Activated T-helper 1 cell treated with Interleukin-2 at 50 U/mL for 16 hours (primary cell): Measurements from ENCODE around the gene SH3BGRL2.
"Not testable (repeated sequence)": the region's sequence is repeated elsewhere in the genome, so short reads cannot be mapped to it uniquely, and the experiment has no call there.

Source experiments
- DNase-seq: peaks from one replicate; pipeline ENCODE4 v3.0.0-alpha.2; 2020; ENCODE audit warnings: low read depth

SH3BGRL2 gene

DNA sequence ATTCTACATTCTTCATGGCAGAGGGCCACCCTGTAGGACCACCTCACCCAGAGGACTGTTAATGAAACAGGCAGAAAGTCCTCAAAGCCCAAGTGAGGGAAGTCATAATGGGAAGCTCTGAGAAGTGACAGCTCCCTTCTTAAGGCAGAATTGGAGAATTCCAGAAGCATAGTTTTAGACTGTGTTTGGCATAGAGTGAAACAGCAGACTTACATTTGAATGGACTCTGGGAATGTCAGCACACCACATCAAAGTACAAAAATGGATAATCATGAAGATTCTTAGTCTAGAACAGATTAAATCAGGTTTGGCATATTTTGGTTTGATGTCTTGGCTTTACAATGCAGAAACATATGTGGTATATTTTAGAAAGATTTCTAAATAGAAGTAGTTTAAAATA, 17.9 kb downstream of the SH3BGRL2 start:
- DNase-seq: no peak

DNA sequence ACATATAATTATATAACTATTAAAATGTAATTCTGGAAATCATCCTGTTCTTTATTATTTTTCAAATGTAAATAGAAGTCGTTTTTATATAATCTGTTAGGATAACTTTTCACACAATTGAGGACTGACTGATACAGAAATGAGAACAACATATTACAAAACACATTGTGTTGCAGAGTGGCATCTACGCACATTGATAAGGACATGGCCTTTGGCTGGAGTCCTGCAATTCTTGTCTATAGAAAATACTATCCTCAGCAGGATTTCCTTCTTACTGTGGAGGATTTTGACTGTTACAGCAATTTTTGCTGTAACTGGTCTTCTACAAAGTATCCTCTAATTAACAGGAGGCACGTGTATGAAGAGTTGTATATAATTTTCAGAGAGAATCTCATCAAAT, 19.8 kb downstream of the SH3BGRL2 start:
- no peak for DNase-seq

DNA sequence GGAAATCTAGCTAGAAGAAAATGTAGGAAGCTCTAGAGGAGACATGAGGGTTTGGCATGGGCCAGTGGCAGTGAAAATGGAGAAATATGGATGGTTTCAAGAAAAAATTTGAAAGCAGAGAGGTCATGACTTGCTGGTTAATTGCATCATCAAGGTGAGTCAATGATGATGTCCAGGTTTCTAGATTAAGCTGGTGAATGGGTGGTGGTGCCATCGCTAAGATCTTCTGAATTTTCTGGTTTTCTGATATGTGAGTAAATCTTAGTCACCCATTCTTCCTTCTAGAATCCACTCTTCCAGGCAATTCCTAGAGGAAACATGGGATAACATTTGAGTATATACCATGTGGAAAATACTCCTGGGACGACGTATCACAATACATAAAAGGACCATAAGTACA, 25.0 kb downstream of the SH3BGRL2 start:
- no peak for DNase-seq

DNA sequence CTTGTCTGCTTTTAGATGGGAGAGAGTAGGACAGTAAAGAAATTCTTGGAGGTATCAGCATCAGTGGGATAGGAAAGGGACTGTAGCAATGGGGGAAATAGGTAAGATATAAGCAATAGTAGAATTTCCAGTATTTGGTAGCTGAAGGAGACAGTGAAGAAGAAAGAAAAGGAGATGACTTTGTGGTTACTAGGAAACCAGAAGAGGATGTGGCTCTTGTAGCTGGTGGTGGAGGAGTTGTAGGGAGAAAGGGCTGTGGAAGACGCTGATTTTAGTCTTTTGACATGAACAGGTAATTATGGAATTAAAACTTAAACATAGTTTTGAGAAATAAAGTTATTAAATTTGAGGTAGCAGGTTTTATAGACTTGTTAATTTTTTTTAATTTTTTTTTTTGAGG, 26.1 kb downstream of the SH3BGRL2 start:
- no peak for DNase-seq

DNA sequence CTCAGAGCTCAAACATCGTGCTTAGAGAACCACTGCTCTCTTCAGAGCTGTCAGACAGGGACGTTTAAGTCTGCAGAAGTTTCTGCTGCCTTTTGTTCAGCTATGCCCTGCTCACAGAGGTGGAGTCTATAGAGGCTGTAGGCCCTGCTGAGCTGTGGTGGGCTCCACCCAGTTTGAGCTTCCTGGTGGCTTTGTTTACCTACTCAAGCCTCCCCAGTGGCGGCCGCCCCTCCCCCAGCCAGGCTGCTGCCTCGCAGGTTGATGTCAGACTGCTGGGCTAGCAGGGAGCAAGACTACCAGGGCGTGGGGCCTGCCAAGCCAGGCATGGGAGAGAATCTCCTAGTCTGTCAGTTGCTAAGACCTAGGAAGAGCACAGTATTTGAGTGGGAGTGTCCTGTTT, 32.5 kb downstream of the SH3BGRL2 start:
- peak; percentile 2 for DNase-seq

DNA sequence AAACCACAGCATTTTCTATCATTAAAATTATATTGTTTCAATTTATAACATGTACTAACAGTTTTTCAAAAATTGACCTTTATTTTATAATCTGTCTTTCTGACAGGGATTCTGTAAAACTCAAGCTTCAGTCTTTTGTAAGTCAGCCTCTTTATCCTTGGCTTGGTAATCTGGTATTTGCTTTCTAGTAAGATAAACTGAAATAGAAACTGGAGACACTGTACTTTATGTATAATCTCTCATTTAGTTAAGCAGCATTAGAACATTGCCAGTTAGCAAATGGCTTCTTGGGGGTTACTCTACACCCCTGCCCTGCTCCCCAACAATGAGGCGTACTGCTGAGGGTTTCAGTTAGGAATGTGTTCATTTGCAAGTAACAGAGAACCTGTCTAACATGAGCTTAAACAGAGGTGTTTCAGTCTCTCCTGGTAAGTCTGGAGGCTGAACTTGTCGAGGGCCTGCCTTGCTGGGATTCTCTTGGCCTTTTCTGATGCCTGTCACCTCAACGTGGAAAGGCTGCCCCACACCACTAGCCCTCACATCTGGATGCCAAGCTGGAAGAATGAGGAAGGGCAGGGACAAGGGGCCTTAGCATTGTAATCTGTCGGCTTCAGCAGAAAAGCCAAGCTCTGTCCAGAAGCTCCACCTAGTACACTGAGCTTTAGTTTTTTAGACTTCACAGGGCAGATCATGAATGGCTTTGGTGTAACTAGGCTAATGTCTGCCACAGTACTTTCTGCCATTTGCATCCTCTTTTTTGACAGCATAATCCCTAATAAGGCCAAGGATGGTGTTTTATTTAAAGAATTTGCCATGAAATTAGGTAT, 34.8 kb downstream of the SH3BGRL2 start:
- no peak for DNase-seq

DNA sequence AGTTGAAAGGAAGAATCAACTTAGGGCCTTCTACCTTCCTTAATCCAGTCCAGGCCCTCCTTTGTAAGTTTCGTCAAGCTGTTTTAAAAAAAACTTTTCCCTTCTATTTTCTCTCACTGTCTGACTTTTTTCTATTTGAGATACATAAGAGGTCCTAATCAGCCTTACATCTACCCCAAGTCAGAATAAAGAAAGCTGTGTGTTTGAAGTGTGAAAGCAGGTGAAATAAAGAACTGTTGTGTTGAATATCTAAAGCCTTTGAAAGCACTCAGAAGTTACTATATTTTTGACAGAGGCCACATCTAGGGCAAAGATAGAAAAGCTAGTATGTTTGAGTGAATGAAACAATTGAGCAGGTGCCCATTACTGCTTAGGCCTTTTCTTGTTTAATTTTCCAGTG, 35.5 kb downstream of the SH3BGRL2 start:
- no peak for DNase-seq

DNA sequence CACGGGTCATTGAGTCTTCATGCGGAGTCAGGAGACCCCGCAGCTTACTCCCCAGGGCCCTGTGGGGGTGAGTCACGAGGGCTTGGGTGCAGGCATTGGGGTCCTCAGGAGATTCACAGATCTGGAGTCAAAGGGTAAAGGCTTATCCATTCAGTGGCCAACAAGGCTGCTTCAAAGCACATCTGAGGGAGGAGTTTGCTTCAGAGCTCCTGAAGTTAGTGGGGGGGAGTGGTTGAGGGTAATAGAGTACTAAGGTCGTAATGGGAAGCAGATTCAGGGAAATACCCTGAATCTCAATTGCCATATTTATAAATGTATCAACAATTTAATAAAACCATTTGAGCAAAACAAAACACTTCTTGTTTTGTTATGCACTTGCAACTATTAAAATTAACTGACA, 37.3 kb downstream of the SH3BGRL2 start:
- no peak for DNase-seq

DNA sequence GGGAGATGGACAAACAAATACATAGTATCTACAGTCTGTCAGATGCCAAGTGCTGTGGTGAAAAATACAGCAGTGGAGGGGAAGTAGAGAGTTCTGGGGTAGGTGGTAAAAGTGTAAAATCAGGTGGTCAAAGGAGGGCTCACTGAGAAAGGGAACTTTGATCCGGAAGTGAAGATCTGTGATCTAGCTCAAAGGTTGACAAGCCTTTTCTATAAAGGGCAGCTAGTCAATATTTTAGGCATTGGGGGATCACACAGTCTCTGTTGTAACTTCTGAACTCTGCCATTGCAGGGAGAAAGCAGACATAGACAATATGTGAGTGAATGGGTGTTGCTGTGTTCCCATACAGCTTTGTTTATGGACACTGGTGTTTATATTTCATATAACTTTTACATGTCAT, 38.6 kb downstream of the SH3BGRL2 start:
- no peak for DNase-seq

DNA sequence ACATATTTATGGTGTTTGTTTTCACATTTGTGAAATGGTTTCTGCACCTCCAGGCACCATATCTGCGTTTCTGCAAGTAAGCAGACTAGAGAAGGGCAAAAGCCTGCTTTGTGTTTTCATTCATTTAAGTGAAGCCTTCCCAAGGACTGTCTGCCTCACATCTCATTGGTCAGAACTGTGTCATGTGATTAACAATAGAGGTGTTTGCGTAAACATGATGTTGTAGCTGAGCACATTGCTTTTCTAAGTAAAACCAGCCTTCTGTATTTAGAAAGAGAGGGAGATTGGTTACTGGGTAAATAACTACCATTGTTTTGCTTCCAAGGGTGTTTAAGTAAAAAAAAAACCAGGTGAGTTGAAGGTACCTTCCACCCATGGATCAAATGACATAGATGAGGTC, 39.7 kb downstream of the SH3BGRL2 start:
- DNase-seq: no peak

DNA sequence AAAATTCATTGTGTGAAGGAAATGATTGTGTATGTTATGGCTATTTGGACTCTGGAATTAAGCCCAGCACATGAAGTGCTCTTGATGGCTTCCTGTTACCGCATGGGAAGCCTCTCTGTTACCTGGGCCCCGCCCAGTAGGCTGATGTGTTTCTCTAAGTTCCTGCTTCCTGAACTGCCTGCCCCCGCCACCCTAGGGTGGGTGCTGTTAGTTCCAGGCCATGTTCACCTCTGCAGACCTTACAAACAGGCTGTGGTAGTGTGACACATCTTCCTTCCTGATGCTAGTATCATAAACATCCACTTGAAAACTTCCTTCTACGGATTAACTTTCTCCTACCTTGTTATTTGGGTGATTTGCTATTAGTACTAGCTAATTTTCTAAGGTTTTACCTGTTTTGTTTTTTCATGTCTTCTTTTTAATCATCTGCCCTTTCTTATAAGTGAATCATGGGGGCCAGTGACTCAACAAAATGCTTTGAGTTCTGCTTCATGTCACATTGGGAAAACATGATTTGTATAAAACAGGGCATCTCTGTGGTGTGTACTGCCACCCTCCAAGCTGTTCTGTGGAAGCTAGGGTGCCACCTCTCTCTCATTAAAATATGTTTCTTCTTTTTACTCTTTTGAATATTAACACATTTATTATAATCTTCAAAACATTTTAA, 40.6 kb downstream of the SH3BGRL2 start:
- peak; percentile 38 for DNase-seq

DNA sequence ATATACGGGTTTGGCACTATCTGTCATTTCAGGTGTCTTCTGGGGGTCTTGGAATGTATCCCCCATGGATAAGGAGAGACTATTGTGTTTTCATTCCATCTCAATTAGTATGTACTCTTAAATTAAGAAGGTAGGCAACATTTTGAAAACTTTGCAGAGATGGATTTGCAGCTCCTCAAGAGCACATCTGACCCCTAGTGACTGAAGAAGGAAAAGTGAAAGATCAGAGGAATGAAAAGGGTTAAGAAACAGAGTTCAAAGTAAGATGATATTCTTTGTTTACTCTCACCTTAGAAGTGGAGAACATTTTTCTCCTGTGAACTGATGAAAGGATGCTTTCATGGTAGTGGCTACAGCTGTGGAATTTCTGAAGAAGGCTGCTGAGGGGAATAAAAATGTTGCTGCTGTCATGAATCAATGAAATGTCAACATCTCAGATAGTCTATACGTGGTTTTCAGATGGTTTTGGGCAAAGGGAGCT, 41.5 kb downstream of the SH3BGRL2 start:
- no peak for DNase-seq

DNA sequence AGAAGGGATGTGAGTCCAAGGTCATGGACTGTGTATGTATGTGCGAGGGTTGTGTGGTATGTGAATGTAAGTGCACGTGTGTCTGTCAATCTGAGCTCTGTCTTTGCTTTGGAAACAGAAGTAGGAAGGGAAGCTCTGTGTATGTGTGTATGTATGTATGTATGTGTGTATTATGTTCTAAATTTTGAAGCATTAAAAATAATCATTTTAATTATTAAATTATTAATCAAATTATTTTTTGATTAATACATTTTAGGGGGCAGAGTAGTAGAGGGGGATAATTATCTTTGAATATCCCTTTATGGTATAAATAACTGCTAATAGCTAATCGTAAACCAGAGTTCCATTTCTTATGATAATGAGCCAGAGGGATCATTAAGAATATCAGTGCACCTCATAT, 42.8 kb downstream of the SH3BGRL2 start:
- DNase-seq: no peak

DNA sequence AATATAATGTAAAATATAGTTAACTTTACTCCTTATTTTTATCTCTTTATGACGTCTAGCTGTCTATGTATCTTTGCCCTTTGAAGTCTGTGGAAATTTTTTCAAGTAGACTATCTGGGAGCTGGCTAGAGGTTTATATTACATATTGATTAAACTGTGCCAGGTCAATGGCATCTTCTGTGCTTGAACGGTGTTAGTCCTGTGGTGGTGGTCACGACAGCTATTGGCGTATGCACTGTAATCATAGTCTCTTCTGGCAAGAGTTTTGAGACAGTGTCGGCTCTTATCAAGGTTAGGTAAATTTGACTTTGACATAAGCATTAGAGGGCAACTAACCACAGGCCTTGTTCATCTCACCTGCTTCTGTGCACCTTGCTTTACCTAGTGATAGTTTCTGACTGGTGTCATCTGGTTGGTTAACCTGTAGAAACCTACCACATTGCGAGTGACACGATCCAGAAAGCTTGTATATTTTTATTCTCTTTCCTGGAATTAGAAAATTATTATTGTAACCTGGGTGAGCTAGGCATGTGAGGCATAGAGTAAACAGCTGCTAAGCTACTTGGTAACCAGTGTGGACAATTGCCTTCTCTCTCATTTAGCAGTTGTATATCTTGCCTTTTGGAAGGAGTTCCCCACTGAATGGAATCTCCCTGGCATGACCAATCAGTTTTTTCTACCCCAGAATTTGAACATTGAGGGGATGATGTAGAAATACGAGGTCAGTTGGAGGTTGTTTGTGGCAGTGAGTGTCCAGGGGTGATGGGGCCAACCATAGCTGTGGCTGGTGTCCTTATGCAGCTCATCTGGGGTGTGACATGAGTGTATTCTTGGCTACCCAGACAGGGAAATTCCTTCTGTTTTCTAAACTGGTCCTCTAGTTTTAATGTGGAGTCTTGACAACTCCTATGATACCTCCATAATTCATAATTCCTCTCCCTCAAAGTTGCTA, 45.9 kb downstream of the SH3BGRL2 start:
- DNase-seq: no peak

DNA sequence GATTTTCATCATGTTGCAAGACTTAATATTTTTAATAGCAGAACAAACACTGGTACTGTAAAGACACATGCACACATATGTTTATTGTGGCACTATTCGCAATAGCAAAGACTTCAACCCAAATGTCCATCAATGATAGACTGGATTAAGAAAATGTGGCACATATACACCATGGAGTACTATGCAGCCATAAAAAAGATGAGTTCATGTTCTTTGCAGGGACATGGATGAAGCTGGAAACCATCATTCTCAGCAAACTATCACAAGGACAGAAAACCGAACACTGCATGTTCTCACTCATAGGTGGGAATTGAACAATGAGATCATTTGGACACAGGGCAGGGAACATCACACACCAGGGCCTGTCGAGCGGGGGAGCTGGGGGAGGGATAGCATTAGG, 51.6 kb downstream of the SH3BGRL2 start:
- not testable (repeated sequence) for DNase-seq

DNA sequence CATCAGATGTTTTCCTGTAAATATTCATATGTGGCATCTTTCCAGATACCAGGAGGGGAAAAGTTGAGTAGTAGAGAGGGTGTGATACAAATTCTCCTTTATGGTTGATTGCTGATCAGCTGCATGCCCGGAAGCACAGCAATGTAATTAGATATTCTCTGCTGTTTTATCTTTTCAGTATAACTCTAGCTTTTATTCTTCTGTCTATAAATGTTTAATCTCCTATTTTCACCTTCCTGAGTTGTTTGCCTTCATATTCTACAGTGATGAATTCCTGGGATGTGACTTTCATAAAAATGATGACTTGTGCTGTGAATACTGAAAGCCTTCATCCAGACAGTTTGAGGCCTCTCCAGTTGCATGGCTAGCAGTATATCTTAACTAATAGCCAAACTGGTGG, 53.7 kb downstream of the SH3BGRL2 start:
- no peak for DNase-seq

DNA sequence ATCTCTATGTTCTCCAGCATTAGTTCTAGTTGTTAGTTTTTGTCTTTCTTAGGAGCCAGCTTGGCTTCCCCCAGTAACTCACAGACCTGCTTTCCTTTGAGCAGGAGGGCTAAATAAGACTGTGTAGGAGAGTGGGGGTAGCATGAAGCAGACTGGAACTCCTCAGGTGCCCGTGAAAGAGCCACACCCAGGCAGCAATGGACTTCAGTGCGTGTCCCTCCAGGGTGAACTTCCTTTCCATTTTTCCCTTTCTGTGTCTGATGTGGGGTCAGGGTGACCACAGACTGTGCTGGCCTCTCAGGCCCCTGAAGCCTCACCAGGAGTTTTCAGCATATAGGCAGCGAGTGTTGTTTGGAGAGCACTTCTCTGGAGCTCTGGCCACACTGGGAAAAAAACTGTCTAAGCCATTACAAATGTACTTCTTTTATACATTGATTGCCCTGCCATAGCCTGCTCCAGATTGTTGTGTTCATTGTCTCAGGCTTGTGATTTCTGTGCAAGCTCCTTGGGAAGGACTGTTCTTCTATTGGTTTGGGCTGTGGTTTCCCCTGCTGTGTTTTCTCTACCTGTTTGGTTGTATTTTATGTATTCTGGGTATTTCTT, 55.7 kb downstream of the SH3BGRL2 start:
- DNase-seq: no peak

DNA sequence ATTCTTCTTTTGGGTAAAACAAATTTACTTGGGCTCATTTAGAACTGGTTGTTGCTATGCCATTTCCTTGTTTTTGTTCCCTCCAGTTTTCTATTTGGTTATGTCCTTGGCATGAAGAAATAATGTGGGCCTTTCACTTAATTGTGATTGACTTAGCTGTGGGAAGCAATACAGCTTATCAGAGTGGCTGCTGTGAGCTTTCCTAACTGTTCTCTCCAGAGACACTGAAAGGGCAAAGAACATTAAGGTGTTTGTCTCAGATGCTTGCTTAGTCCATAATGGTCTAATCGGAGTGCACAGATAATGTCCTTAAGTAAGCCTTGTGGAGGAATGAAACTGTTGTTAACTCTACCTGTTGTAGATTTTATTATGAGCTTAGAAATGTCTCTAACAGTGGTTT, 56.6 kb downstream of the SH3BGRL2 start:
- no peak for DNase-seq

DNA sequence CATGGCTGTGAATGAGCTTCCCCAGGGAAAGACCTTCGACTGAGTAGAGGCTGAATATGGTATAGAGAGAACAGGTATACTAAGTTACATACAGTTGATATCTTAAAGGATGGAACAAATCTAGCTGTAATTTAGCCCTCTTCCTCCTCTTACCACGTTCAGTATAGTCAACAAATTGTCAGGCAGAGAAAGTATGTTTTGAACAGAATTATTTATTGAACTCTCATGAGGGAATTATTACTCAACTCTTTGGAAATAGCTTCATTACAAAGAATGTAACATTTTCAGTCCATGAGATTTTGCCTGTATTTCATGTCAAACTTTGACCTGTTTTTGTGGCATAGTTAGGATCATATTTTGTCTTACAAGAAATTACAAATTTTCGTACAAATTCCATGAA, 63.0 kb downstream of the SH3BGRL2 start:
- DNase-seq: no peak

DNA sequence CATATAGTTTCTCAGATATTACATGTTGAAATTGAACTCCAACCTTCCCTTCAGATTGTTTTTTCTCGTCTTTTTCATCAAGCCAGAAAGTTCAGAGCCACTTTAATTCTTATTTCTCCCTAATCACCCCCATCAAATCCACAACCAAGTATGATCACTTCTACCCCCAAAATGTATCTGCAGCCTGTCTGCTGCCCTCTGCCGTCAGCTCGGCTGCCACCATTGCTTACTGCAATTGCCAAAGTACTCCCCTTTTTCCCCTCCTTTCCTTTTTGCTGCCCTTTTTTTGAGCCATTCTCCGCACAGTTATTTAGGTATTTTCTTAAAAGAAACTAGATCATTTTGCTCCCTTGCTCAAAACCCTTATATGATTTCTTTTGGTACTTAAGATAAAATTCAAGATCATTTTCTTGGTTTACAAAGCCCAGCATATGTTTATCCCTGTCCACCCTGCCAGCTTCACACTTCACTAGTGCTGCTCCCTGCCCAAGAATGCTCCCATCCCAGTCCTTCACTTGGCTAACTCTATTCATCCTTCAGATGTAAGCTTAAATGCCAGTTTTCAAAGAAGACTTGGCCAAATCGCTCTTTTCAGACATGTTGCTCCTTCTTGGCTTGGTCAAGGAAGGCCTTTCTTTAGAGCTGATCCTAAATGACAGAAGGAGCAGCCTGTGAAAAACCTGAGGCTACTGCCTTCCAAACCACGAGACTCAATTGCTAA, 63.7 kb downstream of the SH3BGRL2 start:
- no peak for DNase-seq

DNA sequence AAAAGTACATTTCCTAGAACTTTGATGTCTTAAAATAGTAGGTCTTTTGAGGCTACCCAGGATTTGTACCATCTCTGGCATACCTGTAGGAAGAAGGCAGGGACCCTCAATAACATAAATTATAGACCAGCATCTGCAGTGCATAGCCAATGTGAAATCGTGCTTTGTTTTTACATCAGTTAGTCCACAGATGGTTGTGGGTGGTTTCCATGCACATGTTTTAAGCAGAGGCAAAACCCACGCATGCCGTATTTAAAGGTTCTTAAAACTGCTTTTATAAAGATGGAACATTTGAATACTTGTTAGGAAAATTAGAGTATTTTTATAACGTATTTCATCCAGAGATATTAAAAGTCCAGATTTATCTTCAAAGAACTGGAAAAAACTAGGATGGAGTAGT, 66.3 kb downstream of the SH3BGRL2 start:
- no peak for DNase-seq
